Body of pancreas (tissue), 4 donors: ENCODE results near the gene SLC33A1. TPM values are rescaled to one million over a fixed set of nuclear protein-coding genes. Genes with fewer than 3 reads are reported as not detected.

Experiments
- ATAC-seq: fragments of 150-250 bp; one replicate; pipeline ENCODE4 v1.9.1; 2016
- DNase-seq, 4 donors: peaks; one replicate each; pipeline ENCODE4 v3.0.0-alpha.2; 2019
- H3K27ac ChIP-seq, 4 donors: fragments of 200-600 bp; sonication (generic); 1 replicate in 3 of 4; 2 replicates in 1 of 4; pipeline versions ENCODE4 v1.5.1 to v1.6.1; 2016 to 2019; ENCODE audit warnings: mild to moderate bottlenecking in 1 of 4, mixed read lengths in 1 of 4, moderate library complexity in 1 of 4
- H3K27me3 ChIP-seq, 2 donors: fragments of 200-600 bp; sonication (generic); one replicate each; pipeline ENCODE4 v1.6.0; 2016; ENCODE audit warnings: mild to moderate bottlenecking in 1 of 2
- H3K36me3 ChIP-seq, 2 donors: fragments of 200-600 bp; sonication (generic); replicated peaks in 1 of 2; 2 replicates each; pipeline ENCODE4 v1.5.1; 2016; ENCODE audit warnings: low read depth in 2 of 2; ENCODE audit not compliant: insufficient read depth in 1 of 2
- H3K4me1 ChIP-seq: fragments of 200-600 bp; sonication (generic); one replicate; pipeline ENCODE4 v1.6.0; 2016
- H3K4me3 ChIP-seq, 2 donors: fragments of 200-600 bp; sonication (generic); 1 replicate in 1 of 2; 2 replicates in 1 of 2; pipeline ENCODE4 v1.5.1; 2016 to 2019
- H3K9me3 ChIP-seq, 3 donors: fragments of 200-600 bp; sonication (generic); 1 replicate in 2 of 3; 2 replicates in 1 of 3; pipeline ENCODE4 v1.5.1; 2016
- CTCF ChIP-seq, 7 experiments: fragments of 450-650 bp in 4 of 7; fragments of 200-600 bp in 3 of 7; sonication (generic) in 3 of 7; IDR thresholded peaks; one replicate each; pipeline ENCODE4 v1.5.1; 2016 to 2019; ENCODE audit warnings: antibody characterized with exemption in 7 of 7
- POLR2A ChIP-seq, 3 donors: fragments of 450-650 bp; IDR thresholded peaks; one replicate each; pipeline ENCODE4 v1.6.1; 2016; ENCODE audit warnings: antibody characterized with exemption in 3 of 3, mild to moderate bottlenecking in 2 of 3
- WGBS, 2 donors: methylation state at CpG; one replicate each; pipeline ENCODE4 v1.1.5; 2017; 5-methylcytosine and 5-hydroxymethylcytosine counted together
- intact Hi-C: fragments of 100-400 bp; cut with DNase I; formaldehyde crosslinking; loops from one replicate; pipeline ENCODE4 v1.15.1; 2023
- total RNA-seq, 2 donors: library from RNA; depleted of rRNA; stranded (reverse); fragments of >200 nt; gene quantifications; one replicate each; pipeline ENCODE4 v1.1.0, GENCODE V29; 2016

The SLC33A1 gene
- total RNA-seq, 2 donors from 2014 or later: 40.0 to 42.2 TPM

DNA sequence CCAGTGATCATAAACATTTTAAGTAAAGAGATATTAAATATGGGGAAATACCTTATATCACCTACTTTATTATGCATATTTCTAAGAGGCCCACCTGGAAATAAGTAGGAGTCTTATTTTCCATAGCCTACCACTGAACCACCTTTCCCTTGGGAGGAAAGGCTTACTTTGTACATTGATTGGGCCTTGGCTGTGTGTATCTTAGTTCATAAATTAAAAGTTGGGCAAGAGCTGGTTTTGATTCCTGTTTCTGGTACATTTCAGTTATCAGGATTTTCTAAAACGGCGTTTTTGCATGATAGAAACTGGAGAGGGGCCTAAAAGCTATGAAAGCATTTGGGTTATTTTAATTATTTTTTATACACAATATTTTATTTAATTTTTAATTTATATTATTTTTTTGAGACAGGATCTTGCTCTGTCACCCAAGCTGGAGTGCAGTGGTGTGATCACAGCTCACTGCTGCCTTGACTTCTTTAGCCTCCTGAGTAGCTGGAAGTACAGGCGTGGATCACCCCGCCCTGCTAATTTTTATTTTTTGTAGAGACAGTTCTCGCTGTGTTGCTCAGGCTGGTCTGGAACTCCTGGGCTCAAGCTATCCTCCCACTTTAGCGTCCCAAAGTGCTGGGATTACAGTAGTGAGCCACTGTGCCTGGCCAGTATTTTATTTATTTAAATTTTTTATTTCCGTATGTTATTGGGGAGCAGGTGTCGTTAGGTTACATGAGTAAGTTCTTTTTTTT lies 18.8 kb upstream of the SLC33A1 start:
- H3K27ac ChIP-seq: no peak overlapping the region
- no peak for DNase-seq
- no peak overlapping the region for H3K4me3 ChIP-seq
- H3K4me1 ChIP-seq: peaks cover 29% of the 10 kb centered on the region
- TF ChIP-seq POLR2A (IDR thresholded peaks at IDR 0.05) (no peak), CTCF (IDR thresholded peaks at IDR 0.05) (no peak)
- H3K27me3 ChIP-seq: no peaks in the 10 kb centered on the region
- WGBS, 2 donors: 57 to 72% methylated on average over 8 of the region's 8 CpGs
- intact Hi-C loops: no loop called here
- no peak for ATAC-seq
- no peaks in the 10 kb centered on the region for H3K36me3 ChIP-seq
- H3K9me3 ChIP-seq: no peaks in the 10 kb centered on the region

- peak overlapping the region; percentile 74 to 97 for H3K4me3 ChIP-seq
- peaks cover 29% of the 10 kb centered on the region for H3K4me1 ChIP-seq
- no peak for DNase-seq
- H3K36me3 ChIP-seq: no peaks in the 10 kb centered on the region
- 0 to 1% methylated on average over 19 of the region's 19 CpGs for WGBS, 2 donors
- TF ChIP-seq CTCF (IDR thresholded peaks at IDR 0.05) (no peak), POLR2A (IDR thresholded peaks at IDR 0.05) (no peak)
- H3K27me3 ChIP-seq: no peaks in the 10 kb centered on the region
- intact Hi-C loops: no loop called here
- ATAC-seq: no peak
- H3K9me3 ChIP-seq: no peaks in the 10 kb centered on the region
- H3K27ac ChIP-seq: peak overlapping the region; percentile 88 to 98 (median 96)
Measured at GRCh38 chr3:155871746-155872158, 17.5 kb upstream of the SLC33A1 start.

DNA sequence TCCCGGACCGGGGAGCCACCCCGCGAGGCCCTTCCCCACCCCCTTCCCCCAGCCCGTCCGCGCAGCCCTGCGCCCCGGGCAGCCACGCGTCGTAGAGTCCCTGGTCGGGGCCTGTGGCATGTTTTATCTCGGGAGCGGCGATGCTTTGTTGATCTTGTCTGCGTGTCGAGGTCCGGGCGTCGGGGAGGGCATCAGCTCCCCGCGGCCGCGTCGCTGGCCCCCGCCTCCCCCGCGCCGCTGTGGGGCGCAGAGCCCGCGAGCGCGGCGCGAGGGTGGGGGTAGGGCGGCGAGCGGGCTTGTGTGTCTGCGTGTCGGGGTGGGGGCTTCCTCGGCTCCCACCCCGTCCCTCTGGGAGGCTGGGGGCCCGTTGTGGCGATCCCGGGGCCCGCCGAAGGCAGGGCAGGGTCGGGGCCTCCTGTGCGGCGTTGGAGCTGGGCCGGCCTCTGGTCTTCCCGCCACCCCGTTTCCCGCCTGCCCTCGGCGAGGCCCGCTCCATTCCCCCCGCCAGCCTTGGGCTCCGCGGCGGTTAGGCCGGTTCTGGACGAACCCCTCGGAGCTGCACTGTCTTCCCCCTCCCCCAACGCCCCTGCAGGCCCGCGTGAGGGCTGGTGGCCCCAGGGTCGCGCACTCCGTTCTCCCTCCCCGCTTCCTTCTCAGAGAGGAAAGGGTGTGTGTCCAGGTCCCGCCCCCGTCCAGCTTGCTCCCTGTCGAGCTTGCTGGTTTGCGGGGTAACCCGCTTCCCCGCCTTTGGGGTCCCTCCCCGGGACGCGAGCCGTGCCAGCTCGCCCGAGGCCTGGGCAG lies 16.9 kb upstream of the SLC33A1 start:
- Histone ChIP-seq H3K4me3 (peak overlapping the region; percentile 74 to 97), H3K27ac (peak overlapping the region; percentile 88 to 98 (median 96)), H3K4me1 (peaks cover 26% of the 10 kb centered on the region), H3K36me3 (no peaks in the 10 kb centered on the region), H3K27me3 (no peaks in the 10 kb centered on the region), H3K9me3 (no peaks in the 10 kb centered on the region)
- DNase-seq (peak; percentile 55 to 64 (median 59)), ATAC-seq (peak; percentile 24)
- intact Hi-C loops: no loop called here
- 0 to 1% methylated on average over 10 to 64 of the region's 85 CpGs for WGBS, 2 donors
- TF ChIP-seq POLR2A (IDR thresholded peaks at IDR 0.05) (peak in 2 of 3 donors; percentile 38 to 40), CTCF (IDR thresholded peaks at IDR 0.05) (no peak)

DNA sequence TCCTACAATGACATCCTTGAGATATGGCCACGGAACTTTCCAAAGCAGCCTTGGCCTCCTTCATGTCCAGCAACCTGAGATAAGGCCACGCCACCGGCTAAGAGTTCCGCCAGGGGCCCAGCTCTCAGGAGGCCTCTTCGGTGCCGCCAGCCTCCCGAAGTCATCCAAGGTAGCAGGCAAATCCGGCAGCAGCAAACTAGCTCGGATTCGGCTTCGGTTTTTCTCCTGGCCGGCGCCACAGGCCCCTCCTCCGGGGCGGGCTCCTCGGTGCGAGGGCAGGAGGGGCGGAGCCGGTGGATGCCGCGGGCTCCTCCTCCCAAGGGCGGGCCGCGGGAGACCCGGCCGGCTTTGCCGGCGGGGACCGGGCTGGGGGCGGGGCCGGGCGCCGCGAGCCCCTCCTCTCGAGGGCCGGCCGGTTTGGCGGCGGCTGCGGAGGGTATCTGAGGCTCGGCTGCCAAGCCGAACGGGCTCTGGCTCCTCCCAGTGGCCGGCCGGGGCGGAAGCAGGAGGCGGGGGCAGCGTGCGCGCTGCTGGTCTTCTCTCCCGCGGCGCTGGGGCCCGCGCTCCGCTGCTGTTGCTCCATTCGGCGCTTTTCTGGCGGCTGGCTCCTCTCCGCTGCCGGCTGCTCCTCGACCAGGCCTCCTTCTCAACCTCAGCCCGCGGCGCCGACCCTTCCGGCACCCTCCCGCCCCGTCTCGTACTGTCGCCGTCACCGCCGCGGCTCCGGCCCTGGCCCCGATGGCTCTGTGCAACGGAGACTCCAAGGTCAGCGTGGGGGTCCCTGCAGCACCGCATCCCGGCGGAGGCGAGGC lies 16.1 kb upstream of the SLC33A1 start, which contains the start of gene GMPS:
Gene GMPS, plus strand, starts transcription at position 518 of the 812 bp plus-strand sequence. Its CDS starts 221 bp downstream, at position 739.
- H3K36me3 ChIP-seq: no peaks in the 10 kb centered on the region
- ATAC-seq: peak; percentile 94
- intact Hi-C loops: no loop called here
- H3K4me1 ChIP-seq: peaks cover 23% of the 10 kb centered on the region
- peak within 1 kb of the TSS; percentile 88 to 98 (median 96) for H3K27ac ChIP-seq
- H3K4me3 ChIP-seq: peak within 1 kb of the TSS; percentile 74 to 97
- H3K9me3 ChIP-seq: no peaks in the 10 kb centered on the region
- H3K27me3 ChIP-seq: no peaks in the 10 kb centered on the region
- DNase-seq: peak; percentile 95 to 96 (median 95)
- TF ChIP-seq CTCF (IDR thresholded peaks at IDR 0.05) (peak; percentile 32 to 86 (median 58)), POLR2A (IDR thresholded peaks at IDR 0.05) (peak; percentile 83 to 90 (median 89))
- 0% methylated on average over 4 to 83 of the region's 83 CpGs for WGBS, 2 donors
